ENCODE data around the gene COL25A1.

Gene COL25A1

GRCh38 chr4:108893468-108893867 lies 409.0 kb downstream of the COL25A1 start:
- no peak for TF ChIP-seq CTCF (IDR thresholded peaks at IDR 0.05; ENCODE audit: low read depth, low read length)
- Histone ChIP-seq H3K27me3 (ENCODE audit: insufficient read depth, low read depth, severe bottlenecking) (no peaks in the 10 kb centered on the region), H3K36me3 (no peaks in the 10 kb centered on the region), H3K9me3 (ENCODE audit: severe bottlenecking) (no peaks in the 10 kb centered on the region), H3K4me3 (ENCODE audit: low read depth, low read length) (no peak overlapping the region), H3K27ac (no peak overlapping the region)
- DNase-seq = no peak

- TF ChIP-seq CTCF (IDR thresholded peaks at IDR 0.05; ENCODE audit: low read depth, low read length) = no peak
- no peaks in the 10 kb centered on the region for H3K36me3 ChIP-seq
- no peak overlapping the region for H3K27ac ChIP-seq
- no peaks in the 10 kb centered on the region for H3K27me3 ChIP-seq (ENCODE audit: insufficient read depth, low read depth, severe bottlenecking)
- DNase-seq = no peak
- no peaks in the 10 kb centered on the region for H3K9me3 ChIP-seq (ENCODE audit: severe bottlenecking)
- no peak overlapping the region for H3K4me3 ChIP-seq (ENCODE audit: low read depth, low read length)
These were observed 410.4 kb downstream of the COL25A1 start for GRCh38 chr4:108891896-108892590.

GRCh38 chr4:108890484-108890881 lies 412.0 kb downstream of the COL25A1 start:
- H3K9me3 ChIP-seq (ENCODE audit: severe bottlenecking) = no peaks in the 10 kb centered on the region
- H3K27me3 ChIP-seq (ENCODE audit: insufficient read depth, low read depth, severe bottlenecking) = no peaks in the 10 kb centered on the region
- DNase-seq = no peak
- H3K4me3 ChIP-seq (ENCODE audit: low read depth, low read length) = no peak overlapping the region
- TF ChIP-seq CTCF (IDR thresholded peaks at IDR 0.05; ENCODE audit: low read depth, low read length) = no peak
- no peaks in the 10 kb centered on the region for H3K36me3 ChIP-seq
- no peak overlapping the region for H3K27ac ChIP-seq

GRCh38 chr4:108889696-108890483 lies 412.6 kb downstream of the COL25A1 start:
- no peak for DNase-seq
- no peaks in the 10 kb centered on the region for H3K36me3 ChIP-seq
- no peaks in the 10 kb centered on the region for H3K9me3 ChIP-seq (ENCODE audit: severe bottlenecking)
- H3K27ac ChIP-seq = no peak overlapping the region
- H3K4me3 ChIP-seq (ENCODE audit: low read depth, low read length) = no peak overlapping the region
- TF ChIP-seq CTCF (IDR thresholded peaks at IDR 0.05; ENCODE audit: low read depth, low read length) = no peak
- H3K27me3 ChIP-seq (ENCODE audit: insufficient read depth, low read depth, severe bottlenecking) = no peaks in the 10 kb centered on the region

GRCh38 chr4:108888769-108889168 lies 413.7 kb downstream of the COL25A1 start:
- no peak overlapping the region for H3K4me3 ChIP-seq (ENCODE audit: low read depth, low read length)
- H3K36me3 ChIP-seq = no peaks in the 10 kb centered on the region
- no peaks in the 10 kb centered on the region for H3K9me3 ChIP-seq (ENCODE audit: severe bottlenecking)
- no peak overlapping the region for H3K27ac ChIP-seq
- no peaks in the 10 kb centered on the region for H3K27me3 ChIP-seq (ENCODE audit: insufficient read depth, low read depth, severe bottlenecking)
- TF ChIP-seq CTCF (IDR thresholded peaks at IDR 0.05; ENCODE audit: low read depth, low read length) = no peak
- no peak for DNase-seq

All from WERI-Rb-1 (cell line).